ENCODE data around the gene PPM1A. TPM values are rescaled to one million over a fixed set of nuclear protein-coding genes. Genes with fewer than 3 reads are reported as not detected.

Gene PPM1A
- total RNA-seq, 1 experiment from 2014 or later, result 28.1 TPM

- ATAC-seq, result no peak
- no peaks in the 10 kb centered on the region for H3K27me3 ChIP-seq (ENCODE audit: control insufficient read depth, insufficient read depth, low read length)
- no peaks in the 10 kb centered on the region for H3K36me3 ChIP-seq (ENCODE audit: control insufficient read depth, insufficient read depth, low read length)
- no TSS peak for BruUV-seq (replicated peaks)
- TF ChIP-seq REST (IDR thresholded peaks at IDR 0.05; ENCODE audit: insufficient read depth in 1 of 2, low read depth in 2 of 2, low read length in 1 of 2), result no peak
- TF ChIP-seq SIN3A (IDR thresholded peaks at IDR 0.05; ENCODE audit: borderline replicate concordance, insufficient read depth, low read depth, low read length), result no peak
- no peak for TF ChIP-seq TCF7L2 (IDR thresholded peaks at IDR 0.05; ENCODE audit: low read depth, low read length)
- no peak for TF ChIP-seq POLR2AphosphoS5 (IDR thresholded peaks at IDR 0.05; ENCODE audit: low read depth, low read length)
- no peak for TF ChIP-seq CTCF (IDR thresholded peaks at IDR 0.05)
- CTCF ChIA-PET, result no interaction called here
- no peak overlapping the region for H3K27ac ChIP-seq (ENCODE audit: low read length)
- intact Hi-C loops (cut with micrococcal nuclease; ENCODE audit: unreplicated experiment), result no loop called here
- DNase-seq (ENCODE audit: low read depth, low spot score), result no peak
- POLR2A ChIA-PET, result no interaction called here
- in situ Hi-C loops (cut with HindIII; ENCODE audit: low pct_unique_long_range_greater_than_20kb, low sequenced_read_pairs), result no loop called here
- no peaks in the 10 kb centered on the region for H3K9me3 ChIP-seq (ENCODE audit: control insufficient read depth, insufficient read depth, low read depth, low read length)
- H3K4me3 ChIP-seq (ENCODE audit: low read depth in 2 of 2, low read length in 2 of 2), result no peak overlapping the region
- H3K4me1 ChIP-seq (ENCODE audit: control insufficient read depth, insufficient read depth, low read length), result no peaks in the 10 kb centered on the region
Measured at GRCh38 chr14:60220084-60220483, 28.9 kb upstream of the PPM1A start.

GRCh38 chr14:60220917-60221316 is 28.1 kb upstream of the PPM1A start:
- TF ChIP-seq SIN3A (IDR thresholded peaks at IDR 0.05; ENCODE audit: borderline replicate concordance, insufficient read depth, low read depth, low read length) (no peak), CTCF (IDR thresholded peaks at IDR 0.05) (no peak), TCF7L2 (IDR thresholded peaks at IDR 0.05; ENCODE audit: low read depth, low read length) (no peak)
- Histone ChIP-seq H3K27ac (ENCODE audit: low read length) (no peak overlapping the region), H3K4me3 (ENCODE audit: low read depth in 2 of 2, low read length in 2 of 2) (no peak overlapping the region), H3K9me3 (ENCODE audit: control insufficient read depth, insufficient read depth, low read depth, low read length) (no peaks in the 10 kb centered on the region), H3K27me3 (ENCODE audit: control insufficient read depth, insufficient read depth, low read length) (no peaks in the 10 kb centered on the region), H3K4me1 (ENCODE audit: control insufficient read depth, insufficient read depth, low read length) (no peaks in the 10 kb centered on the region), H3K36me3 (ENCODE audit: control insufficient read depth, insufficient read depth, low read length) (no peaks in the 10 kb centered on the region)
- in situ Hi-C loops (cut with HindIII; ENCODE audit: low pct_unique_long_range_greater_than_20kb, low sequenced_read_pairs) (no loop called here), intact Hi-C loops (cut with micrococcal nuclease; ENCODE audit: unreplicated experiment) (no loop called here)
- ATAC-seq (no peak), DNase-seq (ENCODE audit: low read depth, low spot score) (no peak)
- BruUV-seq (replicated peaks), result no TSS peak
- CTCF ChIA-PET, result no interaction called here
- POLR2A ChIA-PET, result no interaction called here

Measured in Panc1 (cell line).